Calu3 (cell line): Measurements from ENCODE around the gene SLC7A6. TPM values are rescaled to one million over a fixed set of nuclear protein-coding genes. Genes with fewer than 3 reads are reported as not detected.
A peak's percentile ranks its signal among the peaks of the same experiment; 100 is the strongest.

Experiments
- BruUV-seq: library from RNA; stranded (reverse); fragments of 400-500 nt; replicated peaks from 2 replicates; lab custom pipeline; 2021; lab: Mats Ljungman, UMichigan
- CTCF ChIA-PET: fragments of 300-600 bp; sonication (Branson Sonifier 250); formaldehyde crosslinking; loops from one replicate; lab custom pipeline; 2022; ENCODE audit warnings: antibody characterized with exemption; lab: Charles Lee
- DNase-seq: peaks from one replicate; pipeline ENCODE4 v3.0.0; 2022
- H3K27ac Mint-ChIP-seq: one replicate; pipeline ENCODE4 v1.8.0; 2022; ENCODE audit warnings: mixed read lengths; ENCODE audit not compliant: unreplicated experiment
- H3K27me3 Mint-ChIP-seq: one replicate; pipeline ENCODE4 v1.8.0; 2022; ENCODE audit warnings: mixed read lengths; ENCODE audit not compliant: unreplicated experiment
- H3K36me3 Mint-ChIP-seq: one replicate; pipeline ENCODE4 v1.8.0; 2022; ENCODE audit warnings: mild to moderate bottlenecking, moderate library complexity, mixed read lengths; ENCODE audit not compliant: insufficient read depth, unreplicated experiment
- H3K4me1 Mint-ChIP-seq: one replicate; pipeline ENCODE4 v1.8.0; 2022; ENCODE audit warnings: mild to moderate bottlenecking, low read depth, mixed read lengths; ENCODE audit not compliant: unreplicated experiment
- H3K4me3 Mint-ChIP-seq: one replicate; pipeline ENCODE4 v1.8.0; 2022; ENCODE audit warnings: mild to moderate bottlenecking, low read depth, moderate library complexity, mixed read lengths; ENCODE audit not compliant: unreplicated experiment
- H3K9me3 Mint-ChIP-seq: one replicate; pipeline ENCODE4 v1.8.0; 2022; ENCODE audit warnings: low read depth, mixed read lengths; ENCODE audit not compliant: unreplicated experiment
- CTCF ChIP-seq: fragments of 200-600 bp; IDR thresholded peaks from one replicate; pipeline ENCODE4 v1.8.0; 2022; ENCODE audit warnings: antibody characterized with exemption; ENCODE audit not compliant: unreplicated experiment
- intact Hi-C: fragments of 100-400 bp; cut with micrococcal nuclease; formaldehyde crosslinking; loops from one replicate; pipeline ENCODE4 v1.10.0; 2022; ENCODE audit not compliant: unreplicated experiment
- total RNA-seq: library from RNA; stranded (reverse); gene quantifications from 2 replicates; pipeline ENCODE4 v1.2.3, GENCODE V29; 2022

The SLC7A6 gene
- total RNA-seq, 1 experiment from 2014 or later = 45.4 TPM

- H3K4me1 Mint-ChIP-seq = peaks cover 30% of the 10 kb centered on the region
- H3K36me3 Mint-ChIP-seq = peaks cover 90% of the 10 kb centered on the region
- DNase-seq = no peak
- H3K27me3 Mint-ChIP-seq = no peaks in the 10 kb centered on the region
- H3K27ac Mint-ChIP-seq = peak overlapping the region; percentile 95
- no peak for TF ChIP-seq CTCF
- intact Hi-C loops = no loop called here
- CTCF ChIA-PET = interaction anchor here (0.7 kb wide), 2 partner anchors 165 to 1201 kb away, joined by 6 to 9 read pairs; no protein-coding TSS in a partner anchor
- H3K4me3 Mint-ChIP-seq = peak overlapping the region; percentile 74
- no TSS peak for BruUV-seq
- H3K9me3 Mint-ChIP-seq = no peaks in the 10 kb centered on the region
Measured at GRCh38 chr16:68233085-68233834, 31.1 kb upstream of the SLC7A6 start.

GRCh38 chr16:68233835-68234187 is 30.5 kb upstream of the SLC7A6 start:
- H3K27ac Mint-ChIP-seq = peak overlapping the region; percentile 95
- no peak for TF ChIP-seq CTCF
- H3K27me3 Mint-ChIP-seq = no peaks in the 10 kb centered on the region
- H3K4me1 Mint-ChIP-seq = peaks cover 30% of the 10 kb centered on the region
- no TSS peak for BruUV-seq
- no peak for DNase-seq
- intact Hi-C loops = loop anchor here (2.0 kb wide), 1 partner anchor 91 kb away; no protein-coding TSS in a partner anchor
- peaks cover 93% of the 10 kb centered on the region for H3K36me3 Mint-ChIP-seq
- CTCF ChIA-PET = interaction anchor here (1.0 to 1.4 kb wide), 4 partner anchors 11 to 193 kb away, joined by 3 to 6 read pairs (median 3); partner anchors contain the start of genes NFATC3, PLA2G15 and SLC7A6
- peak overlapping the region; percentile 74 for H3K4me3 Mint-ChIP-seq
- no peaks in the 10 kb centered on the region for H3K9me3 Mint-ChIP-seq

- Mint-ChIP-seq H3K4me3 (peak overlapping the region; percentile 74), H3K36me3 (peaks cover 95% of the 10 kb centered on the region), H3K27ac (peak overlapping the region; percentile 95), H3K4me1 (peaks cover 30% of the 10 kb centered on the region), H3K27me3 (no peaks in the 10 kb centered on the region), H3K9me3 (no peaks in the 10 kb centered on the region)
- TF ChIP-seq CTCF = no peak
- CTCF ChIA-PET = interaction anchor here (0.6 to 1.4 kb wide), 6 partner anchors 11 to 194 kb away, joined by 3 to 6 read pairs (median 3); partner anchors contain the start of genes NFATC3, PLA2G15 and SLC7A6
- intact Hi-C loops = loop anchor here (2.0 kb wide), 1 partner anchor 92 kb away; no protein-coding TSS in a partner anchor
- no TSS peak for BruUV-seq
- peak; percentile 99 for DNase-seq
Measured at GRCh38 chr16:68234188-68235107, 29.9 kb upstream of the SLC7A6 start.
